Measurements from ENCODE around the gene PCDHGA3.
A peak's percentile ranks its signal among the peaks of the same experiment; 100 is the strongest.

- TF ChIP-seq, protein P1, sequence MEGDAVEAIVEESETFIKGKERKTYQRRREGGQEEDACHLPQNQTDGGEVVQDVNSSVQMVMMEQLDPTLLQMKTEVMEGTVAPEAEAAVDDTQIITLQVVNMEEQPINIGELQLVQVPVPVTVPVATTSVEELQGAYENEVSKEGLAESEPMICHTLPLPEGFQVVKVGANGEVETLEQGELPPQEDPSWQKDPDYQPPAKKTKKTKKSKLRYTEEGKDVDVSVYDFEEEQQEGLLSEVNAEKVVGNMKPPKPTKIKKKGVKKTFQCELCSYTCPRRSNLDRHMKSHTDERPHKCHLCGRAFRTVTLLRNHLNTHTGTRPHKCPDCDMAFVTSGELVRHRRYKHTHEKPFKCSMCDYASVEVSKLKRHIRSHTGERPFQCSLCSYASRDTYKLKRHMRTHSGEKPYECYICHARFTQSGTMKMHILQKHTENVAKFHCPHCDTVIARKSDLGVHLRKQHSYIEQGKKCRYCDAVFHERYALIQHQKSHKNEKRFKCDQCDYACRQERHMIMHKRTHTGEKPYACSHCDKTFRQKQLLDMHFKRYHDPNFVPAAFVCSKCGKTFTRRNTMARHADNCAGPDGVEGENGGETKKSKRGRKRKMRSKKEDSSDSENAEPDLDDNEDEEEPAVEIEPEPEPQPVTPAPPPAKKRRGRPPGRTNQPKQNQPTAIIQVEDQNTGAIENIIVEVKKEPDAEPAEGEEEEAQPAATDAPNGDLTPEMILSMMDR (IDR thresholded peaks at IDR 0.05), result peak; percentile 61 to 84 (median 66)
- TF ChIP-seq POLR2A (IDR thresholded peaks at IDR 0.05), result peak; percentile 98
Observed at GRCh38 chr5:141320225-141321169, 23.1 kb upstream of the PCDHGA3 start, which contains the start of gene TAF7.
